ENCODE measurements around the gene NUMB.

Gene NUMB

GRCh38 chr14:73269729-73270531, 188.4 kb downstream of the NUMB start:
- in situ Hi-C loops (cut with MboI; ENCODE audit: low sequenced_read_pairs, unreplicated experiment), result no loop called here

GRCh38 chr14:73267474-73267873, 190.9 kb downstream of the NUMB start:
- no peak for TF ChIP-seq CTCF (IDR thresholded peaks at IDR 0.05; ENCODE audit: borderline replicate concordance, control extremely low read depth, extremely low read depth, insufficient read depth, missing control alignments)
- DNase-seq (ENCODE audit: low spot score), result peak; percentile 10
- in situ Hi-C loops (cut with MboI; ENCODE audit: low sequenced_read_pairs, unreplicated experiment), result no loop called here

More at GRCh38 chr14:73269729-73270531, 188.4 kb downstream of the NUMB start:
- DNase-seq (ENCODE audit: low spot score), result peak; percentile 81
- TF ChIP-seq CTCF (IDR thresholded peaks at IDR 0.05; ENCODE audit: borderline replicate concordance, control extremely low read depth, extremely low read depth, insufficient read depth, missing control alignments), result no peak

DNA sequence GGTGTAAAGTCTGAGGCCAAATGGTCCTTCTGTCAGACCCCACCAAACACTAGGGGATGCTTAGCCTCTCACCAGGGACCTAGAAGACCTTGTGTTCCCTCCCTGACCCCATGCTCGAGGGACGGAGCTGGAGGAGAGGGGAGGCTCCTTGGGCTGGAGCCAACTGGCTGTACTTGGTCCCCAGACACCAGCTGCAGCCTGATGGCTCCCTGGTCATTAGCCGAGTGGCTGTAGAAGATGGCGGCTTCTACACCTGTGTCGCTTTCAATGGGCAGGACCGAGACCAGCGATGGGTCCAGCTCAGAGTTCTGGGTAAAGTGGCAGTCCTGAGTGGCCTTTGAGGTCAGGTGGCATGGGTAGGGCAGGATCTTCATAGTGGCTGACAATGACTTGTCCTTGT, 192.0 kb downstream of the NUMB start:
- TF ChIP-seq CTCF (IDR thresholded peaks at IDR 0.05; ENCODE audit: borderline replicate concordance, control extremely low read depth, extremely low read depth, insufficient read depth, missing control alignments), result no peak
- DNase-seq (ENCODE audit: low spot score), result no peak
- in situ Hi-C loops (cut with MboI; ENCODE audit: low sequenced_read_pairs, unreplicated experiment), result no loop called here

- TF ChIP-seq CTCF (IDR thresholded peaks at IDR 0.05; ENCODE audit: borderline replicate concordance, control extremely low read depth, extremely low read depth, insufficient read depth, missing control alignments), result no peak
- peak; percentile 10 for DNase-seq (ENCODE audit: low spot score)
- in situ Hi-C loops (cut with MboI; ENCODE audit: low sequenced_read_pairs, unreplicated experiment), result no loop called here
Measured at GRCh38 chr14:73265721-73266046, 192.7 kb downstream of the NUMB start.

DNA sequence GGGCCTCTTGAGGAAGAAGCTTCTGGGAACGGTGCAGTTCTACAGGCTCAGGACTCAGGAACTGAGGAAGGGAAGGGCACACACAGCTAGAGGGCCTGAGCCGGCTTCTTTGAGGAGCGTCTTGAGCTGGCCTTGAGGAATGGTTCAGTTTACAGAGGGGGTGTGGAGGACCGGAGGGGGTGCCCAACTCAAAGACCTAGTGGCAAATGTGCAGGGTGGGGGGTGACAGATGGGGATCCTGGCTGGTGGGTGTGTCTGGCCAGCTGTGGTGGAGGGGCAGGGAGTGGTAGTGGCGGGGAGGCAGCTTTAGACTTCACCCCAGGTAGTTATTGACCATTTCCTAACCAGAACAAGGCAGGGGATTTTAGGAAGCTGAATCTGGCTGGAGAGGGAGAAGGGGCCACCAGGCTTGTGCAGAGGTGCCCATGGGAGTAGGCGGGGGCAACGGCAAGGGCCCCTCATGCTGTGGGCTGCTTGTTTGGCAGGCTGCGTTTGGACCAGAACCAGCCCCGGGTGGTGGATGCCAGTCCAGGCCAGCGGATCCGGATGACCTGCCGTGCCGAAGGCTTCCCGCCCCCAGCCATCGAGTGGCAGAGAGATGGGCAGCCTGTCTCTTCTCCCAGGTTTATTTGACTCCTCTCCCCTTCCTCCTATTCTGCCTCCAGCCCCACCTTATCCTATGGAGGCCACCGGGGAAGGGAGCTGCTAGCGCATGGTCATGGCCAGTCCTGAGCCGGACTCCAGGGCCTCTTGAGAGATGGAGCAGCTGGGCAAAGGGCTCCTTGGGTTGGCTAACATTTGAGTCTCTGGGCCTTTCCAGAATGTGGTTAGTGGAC, 193.2 kb downstream of the NUMB start:
- DNase-seq (ENCODE audit: low spot score), result peak; percentile 27
- in situ Hi-C loops (cut with MboI; ENCODE audit: low sequenced_read_pairs, unreplicated experiment), result no loop called here
- no peak for TF ChIP-seq CTCF (IDR thresholded peaks at IDR 0.05; ENCODE audit: borderline replicate concordance, control extremely low read depth, extremely low read depth, insufficient read depth, missing control alignments)

- in situ Hi-C loops (cut with MboI; ENCODE audit: low sequenced_read_pairs, unreplicated experiment), result no loop called here
- DNase-seq (ENCODE audit: low spot score), result peak; percentile 29
- TF ChIP-seq CTCF (IDR thresholded peaks at IDR 0.05; ENCODE audit: borderline replicate concordance, control extremely low read depth, extremely low read depth, insufficient read depth, missing control alignments), result no peak
Measured at GRCh38 chr14:73264080-73264884, 194.1 kb downstream of the NUMB start.
